ENCODE measurements around the gene CXCL3. TPM values are rescaled to one million over a fixed set of nuclear protein-coding genes. Genes with fewer than 3 reads are reported as not detected.

The CXCL3 gene
- total RNA-seq, 4 donors from 2014 or later, result 1.0 TPM; not detected in 3

DNA sequence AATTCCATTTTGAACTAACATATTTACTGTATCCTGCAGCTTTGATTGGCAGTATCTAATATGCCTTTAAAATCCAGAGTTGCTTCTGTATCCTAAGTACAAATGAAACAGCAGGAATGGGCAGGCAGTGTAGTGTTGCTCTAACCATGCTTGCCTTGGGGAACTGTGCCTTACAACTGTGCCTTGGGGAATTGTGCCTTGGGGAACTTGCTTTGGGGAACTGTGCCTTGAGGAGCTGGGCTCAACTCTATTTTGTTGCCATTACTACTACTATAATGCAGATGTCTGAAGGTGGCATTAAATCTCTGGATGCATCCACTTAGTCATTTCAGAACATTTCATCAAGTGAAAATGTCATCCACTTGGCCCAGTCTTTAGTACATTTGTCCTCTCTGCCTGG lies 6.9 kb downstream of the CXCL3 start:
- Histone ChIP-seq H3K9me3 (no peaks in the 10 kb centered on the region), H3K36me3 (no peaks in the 10 kb centered on the region), H3K27ac (no peak overlapping the region), H3K4me3 (no peak overlapping the region), H3K27me3 (peaks cover 3% of the 10 kb centered on the region), H3K4me1 (no peaks in the 10 kb centered on the region)
- no peak for DNase-seq (ENCODE audit: low spot score in 2 of 2)
- no peak for TF ChIP-seq POLR2A (IDR thresholded peaks at IDR 0.05)
- no peak for TF ChIP-seq EP300 (IDR thresholded peaks at IDR 0.05)
- TF ChIP-seq POLR2AphosphoS5 (IDR thresholded peaks at IDR 0.05), result no peak
- TF ChIP-seq, protein P1, sequence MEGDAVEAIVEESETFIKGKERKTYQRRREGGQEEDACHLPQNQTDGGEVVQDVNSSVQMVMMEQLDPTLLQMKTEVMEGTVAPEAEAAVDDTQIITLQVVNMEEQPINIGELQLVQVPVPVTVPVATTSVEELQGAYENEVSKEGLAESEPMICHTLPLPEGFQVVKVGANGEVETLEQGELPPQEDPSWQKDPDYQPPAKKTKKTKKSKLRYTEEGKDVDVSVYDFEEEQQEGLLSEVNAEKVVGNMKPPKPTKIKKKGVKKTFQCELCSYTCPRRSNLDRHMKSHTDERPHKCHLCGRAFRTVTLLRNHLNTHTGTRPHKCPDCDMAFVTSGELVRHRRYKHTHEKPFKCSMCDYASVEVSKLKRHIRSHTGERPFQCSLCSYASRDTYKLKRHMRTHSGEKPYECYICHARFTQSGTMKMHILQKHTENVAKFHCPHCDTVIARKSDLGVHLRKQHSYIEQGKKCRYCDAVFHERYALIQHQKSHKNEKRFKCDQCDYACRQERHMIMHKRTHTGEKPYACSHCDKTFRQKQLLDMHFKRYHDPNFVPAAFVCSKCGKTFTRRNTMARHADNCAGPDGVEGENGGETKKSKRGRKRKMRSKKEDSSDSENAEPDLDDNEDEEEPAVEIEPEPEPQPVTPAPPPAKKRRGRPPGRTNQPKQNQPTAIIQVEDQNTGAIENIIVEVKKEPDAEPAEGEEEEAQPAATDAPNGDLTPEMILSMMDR (IDR thresholded peaks at IDR 0.05), result no peak

DNA sequence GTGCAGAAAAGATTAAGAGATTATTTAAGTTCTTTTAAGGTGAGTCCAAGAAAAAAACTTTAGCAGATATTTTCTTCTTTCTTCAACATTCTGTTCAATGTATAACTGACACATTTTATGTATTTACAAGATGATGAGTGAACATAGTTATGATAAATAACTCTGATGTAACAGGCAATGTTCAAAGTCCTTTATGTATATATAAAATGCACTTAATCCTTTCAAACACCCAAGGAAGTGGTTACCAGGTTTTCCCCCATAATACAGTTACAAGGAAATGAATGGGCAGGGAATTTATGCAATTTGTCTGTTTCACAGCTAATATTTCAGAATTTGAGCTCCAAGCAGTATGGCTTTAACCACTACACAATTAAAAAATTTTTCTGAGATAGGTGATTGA lies 8.2 kb downstream of the CXCL3 start:
- TF ChIP-seq EP300 (IDR thresholded peaks at IDR 0.05) (no peak), POLR2AphosphoS5 (IDR thresholded peaks at IDR 0.05) (no peak), POLR2A (IDR thresholded peaks at IDR 0.05) (no peak)
- TF ChIP-seq, protein P1 (IDR thresholded peaks at IDR 0.05), result no peak

DNA sequence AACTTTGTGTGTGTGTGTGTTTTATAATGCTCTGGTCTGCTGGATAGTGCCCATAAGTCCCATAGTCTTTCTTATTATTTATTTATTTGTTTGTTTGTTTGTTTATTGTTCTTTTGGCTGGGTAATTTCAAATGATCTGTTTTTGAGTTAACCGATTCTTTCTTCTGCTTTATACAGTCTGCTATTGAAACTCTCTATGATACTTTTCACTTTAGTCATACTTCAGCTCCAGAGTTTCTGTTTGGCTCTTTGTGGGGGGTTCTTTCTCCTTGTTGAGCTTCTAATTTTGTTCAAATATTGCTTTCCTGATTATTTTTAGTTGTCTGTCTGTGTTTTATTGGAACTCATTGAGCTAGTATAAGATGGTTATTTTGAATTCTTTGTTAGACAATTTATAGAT lies 10.0 kb downstream of the CXCL3 start:
- TF ChIP-seq POLR2A (IDR thresholded peaks at IDR 0.05) (no peak), EP300 (IDR thresholded peaks at IDR 0.05) (no peak), POLR2AphosphoS5 (IDR thresholded peaks at IDR 0.05) (no peak)
- TF ChIP-seq, protein P1 (IDR thresholded peaks at IDR 0.05), result no peak
- Histone ChIP-seq H3K4me3 (no peak overlapping the region), H3K27me3 (peaks cover 3% of the 10 kb centered on the region), H3K36me3 (no peaks in the 10 kb centered on the region), H3K9me3 (no peaks in the 10 kb centered on the region), H3K27ac (no peak overlapping the region), H3K4me1 (no peaks in the 10 kb centered on the region)
- no peak for DNase-seq (ENCODE audit: low spot score in 2 of 2)
- WGBS, result 56% methylated on average over 1 of the region's 1 CpG

More for the DNA sequence above, 8.2 kb downstream of the CXCL3 start:
- Histone ChIP-seq H3K4me3 (no peak overlapping the region), H3K36me3 (no peaks in the 10 kb centered on the region), H3K4me1 (no peaks in the 10 kb centered on the region), H3K27ac (no peak overlapping the region), H3K9me3 (no peaks in the 10 kb centered on the region), H3K27me3 (peaks cover 3% of the 10 kb centered on the region)
- no peak for DNase-seq (ENCODE audit: low spot score in 2 of 2)

DNA sequence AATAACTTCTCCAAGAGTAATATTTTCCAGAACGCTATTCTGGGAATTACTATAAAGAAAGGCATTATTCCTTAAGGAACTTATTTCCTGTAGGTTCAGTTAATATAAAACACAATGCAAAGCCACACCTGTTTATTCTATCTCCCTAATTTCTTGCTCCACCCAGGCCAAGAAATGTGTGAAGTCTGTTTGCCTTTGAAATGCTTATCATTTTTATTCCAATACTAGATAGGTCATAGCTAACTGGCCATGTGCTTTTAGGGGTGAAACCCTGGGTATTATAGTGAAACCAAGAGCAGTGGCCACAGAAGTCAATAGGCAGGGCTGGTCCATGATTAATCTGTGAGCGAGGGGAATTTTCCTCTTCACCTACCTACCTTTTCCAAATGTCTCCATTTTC lies 14.8 kb downstream of the CXCL3 start:
- no peaks in the 10 kb centered on the region for H3K27me3 ChIP-seq
- no peaks in the 10 kb centered on the region for H3K4me1 ChIP-seq
- no peak for DNase-seq (ENCODE audit: low spot score in 2 of 2)
- no peak for TF ChIP-seq EP300 (IDR thresholded peaks at IDR 0.05)
- TF ChIP-seq POLR2A (IDR thresholded peaks at IDR 0.05), result no peak
- TF ChIP-seq POLR2AphosphoS5 (IDR thresholded peaks at IDR 0.05), result no peak
- TF ChIP-seq, protein P1 (IDR thresholded peaks at IDR 0.05), result no peak
- 80% methylated on average over 2 of the region's 2 CpGs for WGBS
- no peaks in the 10 kb centered on the region for H3K9me3 ChIP-seq
- H3K27ac ChIP-seq, result no peak overlapping the region
- no peaks in the 10 kb centered on the region for H3K36me3 ChIP-seq
- H3K4me3 ChIP-seq, result no peak overlapping the region

DNA sequence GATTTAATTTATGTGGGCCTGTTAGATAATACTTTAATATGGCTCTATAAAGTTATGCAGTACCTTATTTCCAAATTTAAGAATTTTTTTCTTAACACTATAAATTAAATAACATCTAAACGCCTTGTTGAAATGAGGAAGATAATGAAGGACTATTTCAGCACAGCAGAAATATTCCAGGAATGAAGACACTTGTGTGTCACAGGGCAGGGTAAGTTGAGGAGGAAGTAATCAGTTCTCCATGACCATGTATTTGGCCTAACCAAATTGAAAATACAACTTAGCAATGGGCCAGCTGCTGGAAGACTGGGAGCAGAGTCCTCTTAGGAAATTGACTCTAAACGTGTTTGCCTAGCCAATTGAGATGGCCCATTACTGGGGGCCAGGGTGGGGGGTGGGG lies 16.9 kb downstream of the CXCL3 start:
- Histone ChIP-seq H3K4me1 (no peaks in the 10 kb centered on the region), H3K27ac (no peak overlapping the region), H3K9me3 (no peaks in the 10 kb centered on the region), H3K27me3 (no peaks in the 10 kb centered on the region), H3K36me3 (no peaks in the 10 kb centered on the region), H3K4me3 (no peak overlapping the region)
- TF ChIP-seq, protein P1 (IDR thresholded peaks at IDR 0.05), result no peak
- TF ChIP-seq POLR2A (IDR thresholded peaks at IDR 0.05) (no peak), EP300 (IDR thresholded peaks at IDR 0.05) (no peak), POLR2AphosphoS5 (IDR thresholded peaks at IDR 0.05) (no peak)
- no peak for DNase-seq (ENCODE audit: low spot score in 2 of 2)
- 48% methylated on average over 2 of the region's 2 CpGs for WGBS
